Mesothelial cell of epicardium (in vitro differentiated cells): ENCODE results near the gene NIM1K. TPM values are rescaled to one million over a fixed set of nuclear protein-coding genes. Genes with fewer than 3 reads are reported as not detected.

Source experiments
- DNase-seq, 2 experiments: peaks; one replicate each; pipeline ENCODE4 v3.0.0; 2021; ENCODE audit warnings: low spot score in 2 of 2; ENCODE audit not compliant: unreplicated experiment in 2 of 2
- H3K27ac Mint-ChIP-seq: 2 replicates; pipeline ENCODE4 v1.8.0; 2021; ENCODE audit warnings: mixed read lengths
- H3K27me3 Mint-ChIP-seq: 2 replicates; pipeline ENCODE4 v1.8.0; 2021; ENCODE audit warnings: low read depth, mixed read lengths
- H3K36me3 Mint-ChIP-seq: 2 replicates; pipeline ENCODE4 v1.8.0; 2021; ENCODE audit warnings: mixed read lengths
- H3K4me1 Mint-ChIP-seq: 2 replicates; pipeline ENCODE4 v1.8.0; 2021; ENCODE audit warnings: mixed read lengths
- H3K4me3 Mint-ChIP-seq: 2 replicates; pipeline ENCODE4 v1.8.0; 2021; ENCODE audit warnings: mild to moderate bottlenecking, moderate library complexity, mixed read lengths
- H3K9me3 Mint-ChIP-seq: 2 replicates; pipeline ENCODE4 v1.8.0; 2021; ENCODE audit warnings: mixed read lengths
- total RNA-seq: library from RNA; stranded (reverse); gene quantifications from 3 replicates; pipeline ENCODE4 v1.2.1, GENCODE V29; 2021
- TF ChIP-seq, protein P1 (sequence below): fragments of 200-600 bp; sonication (generic); IDR thresholded peaks from one replicate; pipeline ENCODE4 v1.5.0; 2021; ENCODE audit warnings: antibody characterized with exemption; ENCODE audit not compliant: unreplicated experiment

The NIM1K gene
- total RNA-seq, 1 donor from 2014 or later: 0.22 TPM

DNA sequence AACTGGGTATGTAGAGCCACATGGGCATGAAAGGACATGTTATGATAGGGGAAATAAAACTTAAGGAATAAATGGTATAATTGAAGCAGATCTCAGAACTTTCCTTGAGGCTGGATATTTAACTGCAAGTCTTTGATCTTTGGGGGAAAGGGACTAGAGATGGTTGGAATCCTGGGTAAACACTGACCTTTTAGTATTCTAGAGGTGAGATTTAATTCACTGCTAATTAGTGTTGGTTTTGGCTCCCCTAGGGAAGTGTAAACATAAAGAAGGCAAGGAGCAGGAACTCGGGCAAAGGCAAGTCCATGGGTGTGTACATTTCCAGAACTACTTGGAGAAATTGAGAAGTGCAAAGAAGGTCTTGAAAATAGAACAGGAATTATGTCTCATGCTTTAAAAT, 16.6 kb downstream of the NIM1K start:
- no peak for DNase-seq
- Mint-ChIP-seq H3K4me3 (no peak overlapping the region), H3K36me3 (no peaks in the 10 kb centered on the region), H3K27me3 (peaks cover 9% of the 10 kb centered on the region), H3K4me1 (peaks cover 5% of the 10 kb centered on the region), H3K9me3 (peaks cover 3% of the 10 kb centered on the region), H3K27ac (no peak overlapping the region)
- TF ChIP-seq, protein P1, sequence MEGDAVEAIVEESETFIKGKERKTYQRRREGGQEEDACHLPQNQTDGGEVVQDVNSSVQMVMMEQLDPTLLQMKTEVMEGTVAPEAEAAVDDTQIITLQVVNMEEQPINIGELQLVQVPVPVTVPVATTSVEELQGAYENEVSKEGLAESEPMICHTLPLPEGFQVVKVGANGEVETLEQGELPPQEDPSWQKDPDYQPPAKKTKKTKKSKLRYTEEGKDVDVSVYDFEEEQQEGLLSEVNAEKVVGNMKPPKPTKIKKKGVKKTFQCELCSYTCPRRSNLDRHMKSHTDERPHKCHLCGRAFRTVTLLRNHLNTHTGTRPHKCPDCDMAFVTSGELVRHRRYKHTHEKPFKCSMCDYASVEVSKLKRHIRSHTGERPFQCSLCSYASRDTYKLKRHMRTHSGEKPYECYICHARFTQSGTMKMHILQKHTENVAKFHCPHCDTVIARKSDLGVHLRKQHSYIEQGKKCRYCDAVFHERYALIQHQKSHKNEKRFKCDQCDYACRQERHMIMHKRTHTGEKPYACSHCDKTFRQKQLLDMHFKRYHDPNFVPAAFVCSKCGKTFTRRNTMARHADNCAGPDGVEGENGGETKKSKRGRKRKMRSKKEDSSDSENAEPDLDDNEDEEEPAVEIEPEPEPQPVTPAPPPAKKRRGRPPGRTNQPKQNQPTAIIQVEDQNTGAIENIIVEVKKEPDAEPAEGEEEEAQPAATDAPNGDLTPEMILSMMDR: no peak

DNA sequence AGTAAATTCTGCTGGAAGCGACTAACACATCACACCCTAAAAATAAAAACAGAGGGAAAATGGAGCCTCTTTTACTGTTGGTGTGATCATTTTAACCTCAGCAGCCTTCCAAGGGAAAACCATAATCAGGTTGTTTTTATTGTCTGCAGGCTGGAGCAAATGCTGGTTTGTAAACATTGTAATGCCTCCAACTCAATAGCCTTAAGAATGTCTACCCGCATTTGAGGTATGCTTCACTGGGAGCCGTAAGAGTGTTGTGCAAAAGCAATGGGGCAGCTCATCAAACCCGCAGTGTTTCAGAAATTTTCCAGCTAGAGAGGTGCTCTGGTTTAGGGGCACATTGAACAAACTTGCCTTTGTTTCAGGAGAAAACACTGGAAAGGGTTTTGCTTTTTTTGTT, 17.0 kb downstream of the NIM1K start:
- Mint-ChIP-seq H3K36me3 (no peaks in the 10 kb centered on the region), H3K27ac (no peak overlapping the region), H3K4me3 (no peak overlapping the region), H3K27me3 (peaks cover 9% of the 10 kb centered on the region), H3K9me3 (peaks cover 3% of the 10 kb centered on the region), H3K4me1 (peaks cover 5% of the 10 kb centered on the region)
- TF ChIP-seq, protein P1: no peak
- DNase-seq: no peak

DNA sequence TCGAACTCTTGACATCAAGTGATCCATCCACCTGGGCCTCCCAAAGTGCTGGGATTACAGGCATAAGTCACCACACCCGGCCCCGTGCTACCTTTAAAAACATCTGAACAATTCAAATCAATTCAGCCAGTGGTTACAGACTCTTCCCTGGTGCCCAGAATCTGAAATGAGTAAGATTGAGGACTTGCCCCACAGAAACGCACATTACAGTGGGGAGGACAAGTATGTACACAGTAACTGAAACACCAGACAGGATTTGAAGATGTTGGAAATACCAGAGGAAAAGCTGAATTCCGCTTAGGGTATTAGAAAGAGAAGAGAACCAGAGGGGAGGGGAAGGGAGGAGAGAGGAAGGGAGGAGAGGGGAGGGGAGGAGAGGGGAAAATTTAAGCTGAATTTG, 17.8 kb downstream of the NIM1K start:
- peaks cover 3% of the 10 kb centered on the region for H3K9me3 Mint-ChIP-seq
- peaks cover 9% of the 10 kb centered on the region for H3K27me3 Mint-ChIP-seq
- DNase-seq: no peak
- H3K4me3 Mint-ChIP-seq: no peak overlapping the region
- H3K4me1 Mint-ChIP-seq: peaks cover 5% of the 10 kb centered on the region
- no peaks in the 10 kb centered on the region for H3K36me3 Mint-ChIP-seq
- no peak overlapping the region for H3K27ac Mint-ChIP-seq
- TF ChIP-seq, protein P1: no peak

DNA sequence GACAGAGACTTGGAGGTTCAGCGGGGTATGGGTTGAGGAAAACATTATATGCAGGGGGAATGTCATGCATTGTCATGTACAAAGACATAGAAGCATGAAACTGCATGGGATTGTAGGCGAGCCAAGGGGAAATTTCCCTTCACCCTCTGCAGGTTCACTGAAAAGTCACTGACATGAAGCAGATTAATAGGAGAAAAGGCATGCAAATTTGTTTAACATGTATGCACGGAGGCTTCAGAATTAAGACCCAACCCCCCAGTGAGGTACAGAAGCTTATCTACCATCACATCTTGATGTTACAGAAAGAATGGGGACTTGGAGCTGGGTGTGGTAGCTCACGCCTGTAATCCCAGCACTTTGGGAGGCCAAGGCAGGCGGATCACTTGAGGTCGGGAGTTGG, 18.5 kb downstream of the NIM1K start:
- Mint-ChIP-seq H3K36me3 (no peaks in the 10 kb centered on the region), H3K4me1 (peaks cover 5% of the 10 kb centered on the region), H3K27me3 (peaks cover 9% of the 10 kb centered on the region), H3K27ac (no peak overlapping the region), H3K4me3 (no peak overlapping the region), H3K9me3 (peaks cover 3% of the 10 kb centered on the region)
- DNase-seq: no peak
- TF ChIP-seq, protein P1: no peak

DNA sequence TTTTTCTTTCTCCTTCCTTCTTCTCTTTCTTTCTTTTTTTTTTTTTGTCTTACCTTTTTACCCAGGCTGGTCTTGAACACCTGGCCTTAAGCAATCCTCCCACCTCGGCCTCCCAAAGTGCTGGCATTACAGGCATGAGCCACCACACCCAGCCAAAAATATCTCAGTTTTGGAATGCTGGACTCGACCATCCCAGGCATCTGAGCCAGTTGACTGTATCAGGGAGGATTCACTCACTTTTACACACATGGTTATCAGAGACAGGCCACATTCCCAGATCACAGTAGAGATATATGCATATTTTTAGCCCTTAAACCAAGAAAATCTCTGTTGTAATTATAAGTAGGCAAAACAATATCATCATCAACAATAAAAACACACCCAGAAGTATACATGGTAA, 21.9 kb downstream of the NIM1K start:
- peaks cover 3% of the 10 kb centered on the region for H3K9me3 Mint-ChIP-seq
- H3K27ac Mint-ChIP-seq: no peak overlapping the region
- DNase-seq: no peak
- H3K27me3 Mint-ChIP-seq: peaks cover 9% of the 10 kb centered on the region
- no peak overlapping the region for H3K4me3 Mint-ChIP-seq
- TF ChIP-seq, protein P1: no peak
- peaks cover 5% of the 10 kb centered on the region for H3K4me1 Mint-ChIP-seq
- H3K36me3 Mint-ChIP-seq: no peaks in the 10 kb centered on the region

DNA sequence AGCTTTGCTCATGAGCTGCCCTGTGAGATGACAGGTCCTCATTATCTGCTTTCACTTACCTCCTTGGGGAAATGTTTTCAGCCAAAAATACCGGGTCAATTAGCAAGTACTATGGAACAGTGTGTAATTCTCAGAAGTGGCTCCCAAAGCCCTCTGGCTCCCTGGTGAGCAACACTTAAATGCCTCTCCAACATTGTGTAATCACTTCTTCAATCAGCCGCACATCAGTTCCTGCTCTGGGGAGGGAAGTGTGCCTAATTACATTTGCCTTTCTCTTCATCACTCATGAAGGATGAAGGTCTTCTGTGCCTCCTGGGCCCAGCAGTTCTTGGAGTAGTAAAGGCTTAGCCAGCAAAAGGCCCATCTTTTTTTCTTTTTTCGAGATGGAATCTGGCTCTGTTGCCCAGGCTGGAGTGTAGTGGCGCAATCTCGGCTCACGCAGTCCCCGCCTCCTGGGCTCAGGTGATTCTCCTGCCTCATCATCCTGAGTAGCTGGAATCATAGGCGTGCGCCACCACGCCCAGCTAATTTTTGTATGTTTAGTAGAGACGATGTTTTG, 23.1 kb downstream of the NIM1K start:
- no peak for DNase-seq
- Mint-ChIP-seq H3K4me3 (no peak overlapping the region), H3K9me3 (peaks cover 3% of the 10 kb centered on the region), H3K27ac (no peak overlapping the region), H3K27me3 (peaks cover 9% of the 10 kb centered on the region), H3K4me1 (peaks cover 3% of the 10 kb centered on the region), H3K36me3 (no peaks in the 10 kb centered on the region)
- TF ChIP-seq, protein P1: no peak
